ENCODE data around the gene DOCK1.

Gene DOCK1

GRCh38 chr10:127332631-127333030, 427.4 kb downstream of the DOCK1 start:
- DNase-seq: no peak

GRCh38 chr10:127337801-127338200, 432.6 kb downstream of the DOCK1 start:
- DNase-seq: no peak

GRCh38 chr10:127338399-127339110, 433.3 kb downstream of the DOCK1 start:
- no peak for DNase-seq

- no peak for DNase-seq
Measured at GRCh38 chr10:127343821-127344220, 438.6 kb downstream of the DOCK1 start.

GRCh38 chr10:127344346-127344745, 439.1 kb downstream of the DOCK1 start:
- no peak for DNase-seq

- DNase-seq: peak; percentile 3
Measured at GRCh38 chr10:127345231-127345965, 440.2 kb downstream of the DOCK1 start.

GRCh38 chr10:127346604-127347003, 441.4 kb downstream of the DOCK1 start:
- no peak for DNase-seq

GRCh38 chr10:127347202-127347959, 442.2 kb downstream of the DOCK1 start:
- DNase-seq: no peak

GRCh38 chr10:127349737-127350136, 444.5 kb downstream of the DOCK1 start:
- DNase-seq: no peak

GRCh38 chr10:127351542-127351941, 446.3 kb downstream of the DOCK1 start:
- no peak for DNase-seq

GRCh38 chr10:127353544-127353943, 448.3 kb downstream of the DOCK1 start:
- no peak for DNase-seq

GRCh38 chr10:127354255-127354654, 449.0 kb downstream of the DOCK1 start:
- no peak for DNase-seq

- no peak for DNase-seq
Measured at GRCh38 chr10:127354992-127355391, 449.8 kb downstream of the DOCK1 start.

- DNase-seq: no peak
Measured at GRCh38 chr10:127356360-127356759, 451.1 kb downstream of the DOCK1 start.

GRCh38 chr10:127357265-127357664, 452.0 kb downstream of the DOCK1 start:
- no peak for DNase-seq

GRCh38 chr10:127358337-127358736, 453.1 kb downstream of the DOCK1 start:
- DNase-seq: no peak

- no peak for DNase-seq
Measured at GRCh38 chr10:127364034-127364433, 458.8 kb downstream of the DOCK1 start.

GRCh38 chr10:127368101-127368500, 462.9 kb downstream of the DOCK1 start:
- DNase-seq: no peak

GRCh38 chr10:127368929-127369328, 463.7 kb downstream of the DOCK1 start:
- no peak for DNase-seq

- DNase-seq: no peak
Measured at GRCh38 chr10:127370601-127371000, 465.4 kb downstream of the DOCK1 start.

GRCh38 chr10:127372361-127372760, 467.1 kb downstream of the DOCK1 start:
- no peak for DNase-seq

GRCh38 chr10:127374074-127374680, 468.9 kb downstream of the DOCK1 start:
- DNase-seq: no peak

- DNase-seq: no peak
Measured at GRCh38 chr10:127374901-127375300, 469.7 kb downstream of the DOCK1 start.

Measured in NCI-H1105 (cell line).